GM10847 (cell line): ENCODE data around the gene CDK5RAP3.

Experiments
- POLR2A ChIP-seq: IDR thresholded peaks from 2 replicates; pipeline ENCODE4 v1.6.1; 2011; ENCODE audit not compliant: insufficient read length; ENCODE audit errors: extremely low read depth

Gene CDK5RAP3

GRCh38 chr17:48022901-48023300 lies 52.0 kb downstream of the CDK5RAP3 start:
- no peak for TF ChIP-seq POLR2A

GRCh38 chr17:48023400-48024148 lies 52.7 kb downstream of the CDK5RAP3 start:
- no peak for TF ChIP-seq POLR2A

GRCh38 chr17:48024149-48025039 lies 53.5 kb downstream of the CDK5RAP3 start:
- no peak for TF ChIP-seq POLR2A

DNA sequence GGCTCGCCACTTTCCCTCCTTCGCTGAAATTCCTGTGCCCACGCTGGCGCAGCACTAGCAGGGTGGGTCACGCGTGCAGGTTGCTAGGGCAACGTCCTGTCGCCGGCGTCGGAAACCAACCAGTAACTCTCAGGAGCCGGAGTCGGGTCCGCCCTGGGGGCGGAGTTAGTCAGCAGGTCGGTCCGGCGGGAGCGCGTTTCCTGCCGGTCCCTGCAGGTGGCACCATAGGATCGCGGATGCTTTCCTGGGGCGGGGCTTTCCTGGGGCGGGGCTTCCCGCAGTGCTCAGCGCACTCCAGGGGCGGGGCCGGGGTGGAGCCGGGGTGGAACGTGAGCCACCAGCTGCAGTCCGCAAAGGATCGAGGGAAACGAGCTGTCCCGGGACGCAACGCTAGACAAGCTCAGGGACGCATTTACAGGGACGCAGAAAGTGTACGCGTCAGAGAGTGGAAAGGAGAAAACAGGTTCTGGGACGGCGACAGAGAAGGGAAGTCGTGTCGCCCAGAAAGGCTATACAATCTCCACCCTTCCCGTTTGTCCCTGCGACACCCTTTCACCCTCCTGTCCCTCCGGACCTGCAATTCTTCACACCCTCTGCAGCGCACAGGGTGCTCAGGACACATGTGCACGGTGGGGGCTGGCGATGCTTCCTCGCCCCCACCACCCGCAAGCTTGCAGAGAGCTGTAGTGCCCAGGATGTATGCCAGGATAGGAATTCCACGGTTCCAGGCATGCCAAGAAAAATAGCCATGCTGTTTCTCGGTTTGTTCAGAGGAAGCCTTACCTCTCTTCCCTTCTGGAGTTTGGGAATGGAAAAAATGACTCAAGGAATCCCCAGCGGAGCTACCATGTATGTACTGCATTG lies 54.4 kb downstream of the CDK5RAP3 start:
- no peak for TF ChIP-seq POLR2A

DNA sequence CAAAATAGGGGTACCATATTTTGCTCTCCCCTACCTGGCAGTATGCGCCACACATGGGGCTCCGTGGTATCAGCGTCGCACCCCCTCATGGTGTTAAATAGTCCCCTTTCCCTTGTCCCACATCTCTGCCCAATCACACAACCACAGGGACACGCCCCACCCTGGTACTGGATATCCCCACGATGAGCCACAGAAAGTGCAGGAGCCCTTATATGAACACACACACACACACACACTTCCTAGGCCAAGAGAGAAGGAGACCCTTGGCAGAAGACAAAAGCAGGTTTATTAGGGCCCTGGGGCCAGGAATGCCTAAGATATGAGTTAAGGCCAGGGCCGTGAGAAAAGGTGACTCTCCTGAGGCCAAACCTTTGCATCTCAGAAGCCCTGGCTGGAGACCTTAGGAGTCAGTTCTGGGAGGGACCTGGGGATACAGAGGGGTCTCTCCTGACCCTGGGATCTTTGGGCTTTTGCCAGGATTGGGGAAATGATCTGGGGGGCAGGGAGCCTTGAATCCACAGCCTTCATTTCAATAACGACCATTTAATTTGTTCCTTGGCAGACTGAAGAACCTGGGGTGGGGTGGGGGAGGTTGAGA lies 55.1 kb downstream of the CDK5RAP3 start:
- no peak for TF ChIP-seq POLR2A

- no peak for TF ChIP-seq POLR2A
These were observed 55.8 kb downstream of the CDK5RAP3 start for GRCh38 chr17:48026502-48027321.

DNA sequence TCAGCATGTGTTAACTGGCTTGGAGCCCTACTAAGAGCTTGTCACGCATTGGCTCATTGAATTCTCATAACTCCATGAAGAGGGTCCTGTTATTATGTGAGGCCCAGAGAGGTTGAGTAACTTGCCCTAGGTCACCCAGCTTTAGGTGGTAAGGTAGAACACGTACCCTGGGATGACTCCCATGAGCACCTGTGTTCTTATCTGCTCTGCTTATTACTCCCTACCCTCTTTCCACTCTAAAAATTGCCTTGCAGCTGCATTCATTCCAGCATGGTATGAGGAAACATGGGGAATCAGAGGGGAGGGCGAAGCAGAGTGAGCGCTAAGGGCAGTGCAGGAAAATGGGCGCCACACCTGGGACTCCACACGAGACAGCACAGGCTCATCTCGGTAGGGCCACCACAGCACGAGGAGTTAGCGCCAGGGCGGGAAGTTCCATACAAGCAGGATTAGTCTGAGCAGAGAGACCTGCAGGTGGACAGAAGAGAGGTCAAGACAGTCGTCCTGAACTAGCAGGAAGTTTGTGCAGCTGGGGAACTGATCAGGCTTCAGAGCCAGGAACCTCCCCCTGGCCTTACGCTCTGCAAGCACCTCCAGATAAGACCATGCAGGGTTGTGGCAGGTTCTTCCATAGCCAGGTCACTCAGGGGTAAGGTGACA lies 56.5 kb downstream of the CDK5RAP3 start:
- no peak for TF ChIP-seq POLR2A

DNA sequence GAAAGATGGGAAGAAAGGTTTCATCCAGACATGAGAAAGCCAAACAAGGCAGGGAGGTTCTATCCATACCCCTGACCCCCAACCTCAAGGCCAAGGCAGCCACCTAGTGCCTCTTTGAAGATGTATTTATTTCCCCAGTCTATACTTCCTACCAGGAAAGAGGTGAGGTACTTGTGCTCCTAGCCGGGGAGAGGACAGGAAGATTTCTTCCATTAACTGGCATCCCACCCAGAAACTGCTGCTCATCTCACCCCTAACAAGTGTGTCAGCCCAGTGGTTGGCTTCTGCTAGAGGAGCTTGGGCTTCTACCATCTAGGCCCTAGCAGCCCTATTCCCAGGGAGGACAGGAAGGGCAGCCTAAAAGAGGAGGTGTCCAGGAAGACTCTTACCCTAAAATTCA lies 57.8 kb downstream of the CDK5RAP3 start:
- TF ChIP-seq POLR2A: no peak

- no peak for TF ChIP-seq POLR2A
These were observed 59.6 kb downstream of the CDK5RAP3 start for GRCh38 chr17:48030531-48030930.
